ENCODE results near the gene MUC13.

DNA sequence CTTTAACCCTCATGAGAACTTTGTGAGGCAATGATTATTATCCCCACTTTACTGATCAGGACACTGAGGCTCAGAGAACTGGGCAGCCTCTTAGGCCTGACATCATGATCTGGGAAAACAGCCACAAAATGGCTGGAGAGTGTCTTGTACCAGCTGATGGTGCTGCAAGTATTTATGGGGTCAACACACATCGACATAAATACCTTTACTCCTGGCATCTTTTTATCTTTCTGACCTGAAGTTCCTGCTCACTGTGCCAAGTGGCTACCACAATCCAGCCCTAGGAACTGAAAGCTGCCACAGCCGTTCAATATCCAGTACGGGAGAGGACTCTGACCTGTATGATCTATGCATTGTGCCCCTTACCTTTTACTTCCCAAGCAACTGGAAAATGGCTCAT is 29.2 kb upstream of the MUC13 start:
- TF ChIP-seq, protein P1, sequence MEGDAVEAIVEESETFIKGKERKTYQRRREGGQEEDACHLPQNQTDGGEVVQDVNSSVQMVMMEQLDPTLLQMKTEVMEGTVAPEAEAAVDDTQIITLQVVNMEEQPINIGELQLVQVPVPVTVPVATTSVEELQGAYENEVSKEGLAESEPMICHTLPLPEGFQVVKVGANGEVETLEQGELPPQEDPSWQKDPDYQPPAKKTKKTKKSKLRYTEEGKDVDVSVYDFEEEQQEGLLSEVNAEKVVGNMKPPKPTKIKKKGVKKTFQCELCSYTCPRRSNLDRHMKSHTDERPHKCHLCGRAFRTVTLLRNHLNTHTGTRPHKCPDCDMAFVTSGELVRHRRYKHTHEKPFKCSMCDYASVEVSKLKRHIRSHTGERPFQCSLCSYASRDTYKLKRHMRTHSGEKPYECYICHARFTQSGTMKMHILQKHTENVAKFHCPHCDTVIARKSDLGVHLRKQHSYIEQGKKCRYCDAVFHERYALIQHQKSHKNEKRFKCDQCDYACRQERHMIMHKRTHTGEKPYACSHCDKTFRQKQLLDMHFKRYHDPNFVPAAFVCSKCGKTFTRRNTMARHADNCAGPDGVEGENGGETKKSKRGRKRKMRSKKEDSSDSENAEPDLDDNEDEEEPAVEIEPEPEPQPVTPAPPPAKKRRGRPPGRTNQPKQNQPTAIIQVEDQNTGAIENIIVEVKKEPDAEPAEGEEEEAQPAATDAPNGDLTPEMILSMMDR (IDR thresholded peaks at IDR 0.05): no peak
- no peak for TF ChIP-seq POLR2A (IDR thresholded peaks at IDR 0.05)
